Measurements from ENCODE around the gene ARAP1.

Gene ARAP1

DNA sequence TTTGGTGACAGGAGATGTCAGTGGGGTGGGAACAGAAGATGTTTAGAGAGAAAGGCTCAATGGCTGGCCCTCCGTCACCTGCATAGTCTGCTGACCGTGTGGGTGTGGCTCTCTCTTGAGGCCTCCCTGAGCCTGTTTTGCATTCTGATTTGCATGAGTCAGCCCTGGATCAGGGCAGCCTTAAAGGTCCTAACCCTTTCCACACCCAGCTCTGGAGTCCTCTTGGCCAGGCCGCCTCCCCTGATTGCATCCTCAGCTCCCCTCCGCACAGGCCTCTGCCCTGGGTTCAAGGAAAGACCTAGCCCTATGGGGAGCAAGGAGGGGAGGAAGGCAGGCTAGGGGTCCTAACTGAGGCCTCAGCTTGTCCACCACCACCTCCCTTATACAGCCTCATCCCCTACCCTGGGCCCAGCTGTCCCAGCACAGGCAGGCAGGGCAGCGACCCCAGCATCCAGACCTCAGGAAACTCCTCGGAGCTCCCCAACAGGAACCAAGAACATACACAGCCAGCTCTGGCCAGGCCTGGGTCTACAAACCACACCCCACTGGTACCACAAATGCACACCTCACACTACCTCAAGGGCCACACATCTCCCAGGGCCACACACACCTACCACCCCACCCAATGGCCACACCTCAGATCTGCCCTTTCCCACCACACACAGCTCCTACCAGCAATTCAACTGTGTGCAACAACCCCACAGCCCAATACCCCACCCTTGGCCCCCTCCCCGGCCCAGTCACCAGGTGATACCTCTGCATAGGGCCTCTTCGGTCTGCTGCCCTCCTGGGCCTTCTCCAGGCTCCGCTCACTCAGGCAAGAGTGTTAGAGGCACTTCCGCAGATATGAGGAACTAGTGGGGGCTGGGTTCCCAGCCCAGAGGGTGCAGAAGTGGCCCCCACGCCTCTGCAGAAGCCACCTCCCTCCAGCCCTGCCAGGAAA, 13.7 kb downstream of the ARAP1 start:
- TF ChIP-seq, protein P1, sequence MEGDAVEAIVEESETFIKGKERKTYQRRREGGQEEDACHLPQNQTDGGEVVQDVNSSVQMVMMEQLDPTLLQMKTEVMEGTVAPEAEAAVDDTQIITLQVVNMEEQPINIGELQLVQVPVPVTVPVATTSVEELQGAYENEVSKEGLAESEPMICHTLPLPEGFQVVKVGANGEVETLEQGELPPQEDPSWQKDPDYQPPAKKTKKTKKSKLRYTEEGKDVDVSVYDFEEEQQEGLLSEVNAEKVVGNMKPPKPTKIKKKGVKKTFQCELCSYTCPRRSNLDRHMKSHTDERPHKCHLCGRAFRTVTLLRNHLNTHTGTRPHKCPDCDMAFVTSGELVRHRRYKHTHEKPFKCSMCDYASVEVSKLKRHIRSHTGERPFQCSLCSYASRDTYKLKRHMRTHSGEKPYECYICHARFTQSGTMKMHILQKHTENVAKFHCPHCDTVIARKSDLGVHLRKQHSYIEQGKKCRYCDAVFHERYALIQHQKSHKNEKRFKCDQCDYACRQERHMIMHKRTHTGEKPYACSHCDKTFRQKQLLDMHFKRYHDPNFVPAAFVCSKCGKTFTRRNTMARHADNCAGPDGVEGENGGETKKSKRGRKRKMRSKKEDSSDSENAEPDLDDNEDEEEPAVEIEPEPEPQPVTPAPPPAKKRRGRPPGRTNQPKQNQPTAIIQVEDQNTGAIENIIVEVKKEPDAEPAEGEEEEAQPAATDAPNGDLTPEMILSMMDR (IDR thresholded peaks at IDR 0.05; ENCODE audit: control extremely low read depth, extremely low read depth, low read depth, missing control alignments) = no peak
- ChIA-PET POLR2A (no interaction called here), CTCF (interaction anchor here (0.7 to 9.7 kb wide), 9 partner anchors 13 to 74 kb away, joined by 3 to 107 read pairs (median 4); partner anchors contain the start of gene STARD10)
- DNase-seq (ENCODE audit: extremely low spot score) = peak; percentile 70

DNA sequence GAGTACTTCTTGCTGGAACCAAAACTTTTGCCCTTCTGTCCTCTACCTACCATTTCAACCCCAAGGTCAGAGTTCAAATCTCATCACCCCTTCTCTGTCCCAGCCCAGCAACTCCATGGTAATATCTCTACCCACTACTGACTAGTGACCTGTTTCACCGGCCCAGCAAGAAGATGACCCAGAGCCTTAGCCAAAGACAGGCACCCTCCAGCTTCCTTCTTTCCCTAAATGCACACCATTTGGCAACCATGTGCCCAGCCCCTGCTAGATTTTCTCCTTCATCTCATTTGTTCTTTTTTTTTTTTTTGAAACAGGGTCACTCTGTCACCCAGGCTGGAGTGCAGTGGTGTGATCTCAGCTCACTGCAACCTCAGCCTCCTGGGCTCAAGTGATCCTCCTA, 14.9 kb downstream of the ARAP1 start:
- CTCF ChIA-PET = interaction anchor here (1.2 to 9.7 kb wide), 6 partner anchors 12 to 76 kb away, joined by 3 to 107 read pairs (median 6); partner anchors contain the start of gene STARD10
- POLR2A ChIA-PET = no interaction called here
- no peak for DNase-seq (ENCODE audit: extremely low spot score)
- TF ChIP-seq, protein P1 (IDR thresholded peaks at IDR 0.05; ENCODE audit: control extremely low read depth, extremely low read depth, low read depth, missing control alignments) = no peak

DNA sequence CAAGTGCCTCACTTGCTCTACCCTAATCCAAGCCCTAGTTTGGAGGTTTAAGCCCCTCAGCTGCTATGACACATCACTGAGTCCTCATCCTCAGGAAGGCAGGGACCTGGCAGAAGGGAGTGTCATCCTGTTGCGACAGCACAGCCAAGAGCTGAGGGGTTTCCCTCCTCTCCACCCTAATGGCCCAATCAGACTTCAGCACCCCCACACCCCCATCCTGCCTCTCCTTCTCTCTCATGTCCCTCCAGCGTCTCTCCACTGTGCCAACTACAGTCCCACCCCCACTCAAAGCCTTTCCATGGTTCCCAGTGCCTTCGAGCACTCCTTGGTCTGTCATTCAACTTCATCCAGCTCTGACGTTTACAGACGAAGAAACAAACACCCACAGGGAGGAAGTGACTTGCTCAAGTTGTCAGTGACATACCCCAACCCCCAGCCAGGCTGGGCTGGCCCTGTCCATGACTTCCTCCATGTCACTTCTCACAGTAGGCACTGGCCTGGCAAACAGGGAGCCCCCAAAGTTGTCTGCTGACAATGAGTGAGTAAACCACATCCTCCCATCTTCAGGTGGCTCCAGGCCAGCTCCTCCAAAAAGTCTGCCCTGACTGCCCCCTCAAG, 15.6 kb downstream of the ARAP1 start:
- TF ChIP-seq, protein P1 (IDR thresholded peaks at IDR 0.05; ENCODE audit: control extremely low read depth, extremely low read depth, low read depth, missing control alignments) = no peak
- peak; percentile 50 for DNase-seq (ENCODE audit: extremely low spot score)
- POLR2A ChIA-PET = interaction anchor here (0.7 kb wide), 1 partner anchor 577 kb away, joined by 4 read pairs; no protein-coding TSS in a partner anchor
- CTCF ChIA-PET = interaction anchor here (1.2 to 9.7 kb wide), 5 partner anchors 11 to 76 kb away, joined by 3 to 107 read pairs (median 6); partner anchors contain the start of gene STARD10

DNA sequence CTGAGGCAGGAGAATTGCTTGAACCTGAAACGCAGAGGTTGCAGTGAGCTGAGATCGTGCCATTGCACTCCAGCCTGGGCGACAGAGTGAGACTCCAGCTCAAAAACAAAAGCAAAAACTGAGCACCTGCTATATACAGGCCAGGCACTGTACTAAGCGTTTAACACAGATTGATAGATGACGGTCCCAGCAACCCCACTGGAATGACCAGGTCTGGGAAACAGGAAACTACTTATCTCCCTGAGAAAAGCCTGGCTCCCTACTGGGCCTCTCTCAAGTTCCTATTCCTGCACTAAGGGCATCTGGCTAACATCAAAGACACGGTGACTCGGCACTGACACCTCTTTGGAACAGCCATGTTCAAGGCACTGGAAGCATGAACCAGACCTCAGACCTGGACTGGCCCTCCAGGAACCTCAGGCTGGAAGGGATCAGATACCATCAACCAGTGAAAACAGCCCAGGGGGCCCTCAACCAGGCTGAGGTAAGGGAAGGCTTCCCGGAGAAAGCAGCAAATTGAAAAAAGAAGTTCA, 16.6 kb downstream of the ARAP1 start:
- CTCF ChIA-PET = interaction anchor here (1.5 to 9.7 kb wide), 4 partner anchors 10 to 77 kb away, joined by 3 to 107 read pairs (median 18); no protein-coding TSS in a partner anchor
- TF ChIP-seq, protein P1 (IDR thresholded peaks at IDR 0.05; ENCODE audit: control extremely low read depth, extremely low read depth, low read depth, missing control alignments) = no peak
- no peak for DNase-seq (ENCODE audit: extremely low spot score)
- POLR2A ChIA-PET = no interaction called here

DNA sequence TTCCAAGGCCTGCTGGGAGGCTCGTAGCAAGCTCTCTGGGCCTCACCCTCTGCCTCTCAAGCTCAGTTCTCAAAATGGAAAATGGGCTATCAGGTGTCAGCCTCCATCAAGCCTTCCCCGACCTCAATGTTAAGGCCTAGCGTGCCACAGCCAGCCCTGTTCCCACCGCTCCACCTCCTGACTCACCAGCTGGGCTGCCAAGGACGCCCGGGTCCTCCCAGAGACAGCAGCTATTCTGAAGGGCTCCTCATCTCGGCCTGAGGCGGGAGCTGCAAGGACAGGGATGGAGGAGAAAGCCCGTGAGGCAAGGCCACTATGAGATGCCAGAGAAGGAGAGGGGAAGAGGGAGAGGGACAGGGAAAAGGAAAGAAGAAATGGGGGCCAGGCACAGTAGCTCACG, 19.9 kb downstream of the ARAP1 start:
- CTCF ChIA-PET = interaction anchor here (1.2 to 4.5 kb wide), 6 partner anchors 9 to 61 kb away, joined by 3 to 31 read pairs (median 7); partner anchors contain the start of gene STARD10
- POLR2A ChIA-PET = no interaction called here
- no peak for DNase-seq (ENCODE audit: extremely low spot score)
- TF ChIP-seq, protein P1 (IDR thresholded peaks at IDR 0.05; ENCODE audit: control extremely low read depth, extremely low read depth, low read depth, missing control alignments) = no peak

DNA sequence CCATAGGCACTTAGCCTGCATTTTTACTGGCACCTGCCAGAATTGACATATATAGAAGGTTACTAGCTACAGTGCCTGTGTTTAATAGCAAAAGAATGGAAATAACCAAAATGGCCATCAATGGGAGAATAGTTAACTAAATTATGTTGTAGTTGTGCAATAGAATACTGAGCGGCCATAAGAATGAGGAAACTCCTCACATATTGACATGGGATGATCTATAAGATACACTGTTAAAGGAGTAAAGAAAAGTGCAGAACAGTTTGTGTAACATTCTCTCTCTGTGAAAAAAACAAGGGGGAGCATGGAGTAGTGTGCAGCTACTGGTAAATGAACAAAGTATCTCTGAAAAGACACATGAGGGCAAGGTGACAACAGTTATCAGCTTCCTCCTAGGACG, 21.5 kb downstream of the ARAP1 start:
- ChIA-PET CTCF (interaction anchor here (0.7 to 4.6 kb wide), 10 partner anchors 10 to 447 kb away, joined by 3 to 36 read pairs (median 4); partner anchors contain the start of gene STARD10), POLR2A (no interaction called here)
- TF ChIP-seq, protein P1 (IDR thresholded peaks at IDR 0.05; ENCODE audit: control extremely low read depth, extremely low read depth, low read depth, missing control alignments) = no peak
- DNase-seq (ENCODE audit: extremely low spot score) = no peak

Data from GM10248 (cell line).